Measurements from ENCODE around the gene SETD1A. TPM values are rescaled to one million over a fixed set of nuclear protein-coding genes. Genes with fewer than 3 reads are reported as not detected.

The SETD1A gene
- total and polyA plus RNA-seq, 2 of the 4 experiments (the other 2 are of a cell fraction), result 0.54 to 5.8 TPM

DNA sequence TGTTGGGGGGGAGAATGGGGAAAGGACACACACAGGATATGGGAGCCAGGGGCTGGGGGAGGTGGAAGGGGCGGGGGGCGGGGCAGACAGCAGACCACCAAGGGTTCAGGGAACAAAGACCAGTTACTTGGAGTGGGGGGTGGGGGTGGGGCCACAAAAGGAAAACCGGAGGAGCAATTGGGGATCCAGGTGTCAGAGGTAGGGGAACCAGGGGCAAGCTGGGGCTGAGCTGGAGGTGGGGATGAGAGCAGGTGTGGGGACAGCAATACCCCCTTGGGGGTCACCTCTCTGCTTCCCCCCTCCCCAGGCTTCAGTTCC is 10.1 kb upstream of the SETD1A start:
- POLR2A ChIA-PET (ENCODE audit: unreplicated experiment), result no interaction called here
- Histone ChIP-seq H3K79me1 (ENCODE audit: low read depth in 1 of 2, low read length in 2 of 2) (peaks cover 15 to 48% of the 10 kb centered on the region in 2 experiments; a peak in 3 of 4 replicates), H3K9me1 (ENCODE audit: insufficient read depth, low read length) (peaks cover 11% of the 10 kb centered on the region; the same call in 1 of the 2 replicates), H3K56ac (ENCODE audit: extremely low read depth, insufficient read depth, low read length) (no peak overlapping the region), H3K4me1 (ENCODE audit: control insufficient read depth, insufficient read depth, low read length) (peaks cover 7% of the 10 kb centered on the region), H2AK9ac (replicated peaks; ENCODE audit: low read depth, low read length, poor library complexity) (no peak overlapping the region), H2BK20ac (ENCODE audit: low read depth, low read length) (no peak overlapping the region), H3K4me3 (ENCODE audit: insufficient read depth, low read depth, low read length) (no peak overlapping the region), H3K18ac (ENCODE audit: low read depth, low read length) (no peak overlapping the region), H2AK5ac (ENCODE audit: low read depth, low read length) (no peak overlapping the region), H3K27me3 (ENCODE audit: control insufficient read depth, insufficient read depth, low read length) (no peaks in the 10 kb centered on the region), H4K91ac (ENCODE audit: insufficient read depth, low read depth, low read length) (no peak overlapping the region), H3K14ac (replicated peaks; ENCODE audit: low read depth, low read length) (no peak overlapping the region), H3K36me3 (ENCODE audit: control insufficient read depth, insufficient read depth, low read length) (peaks cover 21% of the 10 kb centered on the region), H3K27ac (ENCODE audit: insufficient read depth, low read length) (no peak overlapping the region), H2BK15ac (ENCODE audit: low read depth, low read length) (no peak overlapping the region), H3K4ac (ENCODE audit: low read depth, low read length) (no peak overlapping the region), H3K4me2 (ENCODE audit: low read depth, low read length) (no peak overlapping the region), H4K5ac (ENCODE audit: low read depth, low read length) (no peak overlapping the region), H3K9me3 (ENCODE audit: control insufficient read depth, insufficient read depth, low read length) (no peaks in the 10 kb centered on the region), H4K8ac (ENCODE audit: low read depth in 2 of 2, low read length in 2 of 2) (no peak overlapping the region), H2AFZ (replicated peaks; ENCODE audit: low read length, poor library complexity) (no peak overlapping the region), H2BK120ac (ENCODE audit: low read depth, low read length) (no peak overlapping the region), H4K20me1 (ENCODE audit: insufficient read depth, low read length) (peaks cover 10% of the 10 kb centered on the region), H2BK5ac (ENCODE audit: low read depth, low read length, poor library complexity, severe bottlenecking) (no peak overlapping the region), H3K9ac (ENCODE audit: low read depth, low read length) (no peak overlapping the region), H3K23ac (ENCODE audit: low read depth, low read length) (no peak overlapping the region)
- TF ChIP-seq, protein P1, sequence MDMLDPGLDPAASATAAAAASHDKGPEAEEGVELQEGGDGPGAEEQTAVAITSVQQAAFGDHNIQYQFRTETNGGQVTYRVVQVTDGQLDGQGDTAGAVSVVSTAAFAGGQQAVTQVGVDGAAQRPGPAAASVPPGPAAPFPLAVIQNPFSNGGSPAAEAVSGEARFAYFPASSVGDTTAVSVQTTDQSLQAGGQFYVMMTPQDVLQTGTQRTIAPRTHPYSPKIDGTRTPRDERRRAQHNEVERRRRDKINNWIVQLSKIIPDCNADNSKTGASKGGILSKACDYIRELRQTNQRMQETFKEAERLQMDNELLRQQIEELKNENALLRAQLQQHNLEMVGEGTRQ (IDR thresholded peaks at IDR 0.05; ENCODE audit: low read depth, low read length), result no peak
- TF ChIP-seq RAD21 (IDR thresholded peaks at IDR 0.05; ENCODE audit: low read length), result no peak
- TF ChIP-seq, protein P2, sequence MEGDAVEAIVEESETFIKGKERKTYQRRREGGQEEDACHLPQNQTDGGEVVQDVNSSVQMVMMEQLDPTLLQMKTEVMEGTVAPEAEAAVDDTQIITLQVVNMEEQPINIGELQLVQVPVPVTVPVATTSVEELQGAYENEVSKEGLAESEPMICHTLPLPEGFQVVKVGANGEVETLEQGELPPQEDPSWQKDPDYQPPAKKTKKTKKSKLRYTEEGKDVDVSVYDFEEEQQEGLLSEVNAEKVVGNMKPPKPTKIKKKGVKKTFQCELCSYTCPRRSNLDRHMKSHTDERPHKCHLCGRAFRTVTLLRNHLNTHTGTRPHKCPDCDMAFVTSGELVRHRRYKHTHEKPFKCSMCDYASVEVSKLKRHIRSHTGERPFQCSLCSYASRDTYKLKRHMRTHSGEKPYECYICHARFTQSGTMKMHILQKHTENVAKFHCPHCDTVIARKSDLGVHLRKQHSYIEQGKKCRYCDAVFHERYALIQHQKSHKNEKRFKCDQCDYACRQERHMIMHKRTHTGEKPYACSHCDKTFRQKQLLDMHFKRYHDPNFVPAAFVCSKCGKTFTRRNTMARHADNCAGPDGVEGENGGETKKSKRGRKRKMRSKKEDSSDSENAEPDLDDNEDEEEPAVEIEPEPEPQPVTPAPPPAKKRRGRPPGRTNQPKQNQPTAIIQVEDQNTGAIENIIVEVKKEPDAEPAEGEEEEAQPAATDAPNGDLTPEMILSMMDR (conservative IDR thresholded peaks at IDR 0.05; ENCODE audit: low read depth, low read length), result no peak
- no peak for TF ChIP-seq MXI1 (IDR thresholded peaks at IDR 0.05; ENCODE audit: borderline replicate concordance, low read depth, low read length)
- TF ChIP-seq MAFK (IDR thresholded peaks at IDR 0.05; ENCODE audit: low read depth, low read length), result no peak
- no peak for TF ChIP-seq NFE2L2 (IDR thresholded peaks at IDR 0.05; ENCODE audit: low read depth, low read length)
- TF ChIP-seq RCOR1 (IDR thresholded peaks at IDR 0.05; ENCODE audit: insufficient replicate concordance, low read length), result no peak
- no peak for TF ChIP-seq FOS (IDR thresholded peaks at IDR 0.05; ENCODE audit: low read depth, low read length)
- no peak for TF ChIP-seq CEBPB (IDR thresholded peaks at IDR 0.05; ENCODE audit: low read depth, low read length)
- no peak for DNase-seq
- CTCF ChIA-PET, result no interaction called here
- ATAC-seq (ENCODE audit: low read depth), result no peak
- intact Hi-C loops (cut with micrococcal nuclease) (no loop called here), dilution Hi-C loops (cut with HindIII; ENCODE audit: low sequenced_read_pairs, unreplicated experiment) (no loop called here), in situ Hi-C loops (cut with MboI; ENCODE audit: low sequenced_read_pairs) (no loop called here)
- no CpG with 5 or more reads among the region's 3 CpGs for WGBS, 2 experiments (ENCODE audit: extremely low coverage in 2 of 2, insufficient read length in 1 of 2)
- no TSS peak for BruUV-seq (replicated peaks)

All from IMR-90 (cell line).